IMR-90 (cell line): Measurements from ENCODE around the gene ZNF765. TPM values are rescaled to one million over a fixed set of nuclear protein-coding genes. Genes with fewer than 3 reads are reported as not detected.

Source experiments
- ATAC-seq: fragments of 200-7000 bp; cut with Tn5 transposase; 2 replicates; pipeline ENCODE4 v1.9.1; 2020; ENCODE audit warnings: low read depth, mild to moderate bottlenecking, moderate library complexity
- BruUV-seq: library from RNA; stranded (reverse); fragments of 400-500 nt; replicated peaks from 2 replicates; lab custom pipeline; 2021; lab: Mats Ljungman, UMichigan
- CTCF ChIA-PET: fragments of 300-600 bp; formaldehyde crosslinking; extraction: SDS; loops from one replicate; lab custom pipeline; 2021; ENCODE audit warnings: antibody characterized with exemption; lab: Yijun Ruan, JAX
- POLR2A ChIA-PET: fragments of 300-600 bp; sonication (Branson Sonifier 250); formaldehyde crosslinking; loops from one replicate; lab custom pipeline; 2022; ENCODE audit warnings: antibody characterized with exemption; ENCODE audit not compliant: unreplicated experiment; lab: Charles Lee
- DNase-seq: peaks from one replicate; pipeline ENCODE4 v3.0.0; 2013
- H2AFZ ChIP-seq: replicated peaks from 2 replicates; pipeline ENCODE3; 2013; ENCODE audit warnings: low read length, mild to moderate bottlenecking; ENCODE audit not compliant: poor library complexity
- H2AK5ac ChIP-seq: 2 replicates; pipeline ENCODE4 v1.6.1; 2013; ENCODE audit warnings: low read depth, low read length, inconsistent platforms
- H2AK9ac ChIP-seq: replicated peaks from 2 replicates; pipeline ENCODE3; 2013; ENCODE audit warnings: mild to moderate bottlenecking, low read depth, low read length, moderate library complexity; ENCODE audit not compliant: poor library complexity
- H2BK120ac ChIP-seq: 2 replicates; pipeline ENCODE4 v1.6.1; 2013; ENCODE audit warnings: low read depth, low read length, inconsistent platforms
- H2BK15ac ChIP-seq: 3 replicates; pipeline ENCODE4 v1.6.1; 2013; ENCODE audit warnings: low read depth, low read length, inconsistent platforms
- H2BK20ac ChIP-seq: 2 replicates; pipeline ENCODE4 v1.6.1; 2013; ENCODE audit warnings: low read depth, mild to moderate bottlenecking, inconsistent platforms, low read length, moderate library complexity
- H2BK5ac ChIP-seq: 2 replicates; pipeline ENCODE4 v1.6.1; 2013; ENCODE audit warnings: mild to moderate bottlenecking, low read depth, low read length, inconsistent platforms; ENCODE audit not compliant: poor library complexity, severe bottlenecking
- H3K14ac ChIP-seq: replicated peaks from 2 replicates; pipeline ENCODE4 v1.6.1; 2013; ENCODE audit warnings: low read depth, low read length, inconsistent platforms
- H3K18ac ChIP-seq: 2 replicates; pipeline ENCODE4 v1.6.1; 2013; ENCODE audit warnings: low read depth, low read length, control low read depth
- H3K23ac ChIP-seq: 2 replicates; pipeline ENCODE4 v1.6.1; 2013; ENCODE audit warnings: low read depth, low read length, inconsistent platforms
- H3K27ac ChIP-seq: 2 replicates; pipeline ENCODE4 v1.5.1; 2013; ENCODE audit warnings: mild to moderate bottlenecking, control low read depth, low read length; ENCODE audit not compliant: insufficient read depth
- H3K27me3 ChIP-seq: 2 replicates; pipeline ENCODE4 v1.6.1; 2013; ENCODE audit warnings: low read length; ENCODE audit not compliant: control insufficient read depth, insufficient read depth
- H3K36me3 ChIP-seq: 2 replicates; pipeline ENCODE4 v1.6.1; 2013; ENCODE audit warnings: low read length, mixed read lengths; ENCODE audit not compliant: control insufficient read depth, insufficient read depth
- H3K4ac ChIP-seq: 2 replicates; pipeline ENCODE4 v1.6.1; 2013; ENCODE audit warnings: low read depth, low read length, inconsistent platforms
- H3K4me1 ChIP-seq: 2 replicates; pipeline ENCODE4 v1.6.1; 2013; ENCODE audit warnings: low read length, mixed read lengths; ENCODE audit not compliant: control insufficient read depth, insufficient read depth
- H3K4me2 ChIP-seq: 2 replicates; pipeline ENCODE4 v1.6.1; 2013; ENCODE audit warnings: low read depth, mild to moderate bottlenecking, control low read depth, low read length, moderate library complexity
- H3K4me3 ChIP-seq: 2 replicates; pipeline ENCODE4 v1.5.1; 2013; ENCODE audit warnings: low read depth, mild to moderate bottlenecking, control low read depth, low read length, moderate library complexity; ENCODE audit not compliant: insufficient read depth
- H3K56ac ChIP-seq: 2 replicates; pipeline ENCODE4 v1.6.1; 2013; ENCODE audit warnings: low read length, inconsistent platforms; ENCODE audit not compliant: insufficient read depth; ENCODE audit errors: extremely low read depth
- H3K79me1 ChIP-seq, 2 experiments: 2 replicates each; pipeline ENCODE4 v1.6.1; 2013; ENCODE audit warnings: low read length in 2 of 2, inconsistent platforms in 1 of 2, low read depth in 1 of 2
- H3K9ac ChIP-seq: 2 replicates; pipeline ENCODE4 v1.6.1; 2013; ENCODE audit warnings: low read depth, low read length, control low read depth
- H3K9me1 ChIP-seq: 2 replicates; pipeline ENCODE4 v1.6.1; 2013; ENCODE audit warnings: low read length, inconsistent platforms; ENCODE audit not compliant: insufficient read depth
- H3K9me3 ChIP-seq: 2 replicates; pipeline ENCODE4 v1.6.1; 2013; ENCODE audit warnings: low read length; ENCODE audit not compliant: control insufficient read depth, insufficient read depth
- H4K20me1 ChIP-seq: 2 replicates; pipeline ENCODE4 v1.6.1; 2013; ENCODE audit warnings: low read length, inconsistent platforms; ENCODE audit not compliant: insufficient read depth
- H4K5ac ChIP-seq: 2 replicates; pipeline ENCODE4 v1.6.1; 2013; ENCODE audit warnings: mild to moderate bottlenecking, low read depth, low read length, control low read depth
- H4K8ac ChIP-seq, 2 experiments: 2 replicates each; pipeline ENCODE4 v1.6.1; 2013; ENCODE audit warnings: low read depth in 2 of 2, low read length in 2 of 2, control low read depth in 1 of 2, inconsistent platforms in 1 of 2
- H4K91ac ChIP-seq: 2 replicates; pipeline ENCODE4 v1.6.1; 2013; ENCODE audit warnings: low read depth, low read length, inconsistent platforms; ENCODE audit not compliant: insufficient read depth
- BHLHE40 ChIP-seq: fragments of 150-350 bp; IDR thresholded peaks from 2 replicates; pipeline ENCODE4 v1.6.1; 2016; ENCODE audit warnings: mild to moderate bottlenecking, low read depth, low read length
- CEBPB ChIP-seq: IDR thresholded peaks from 2 replicates; pipeline ENCODE4 v1.6.1; 2012; ENCODE audit warnings: low read depth, low read length, improper control_type of control experiment
- CHD1 ChIP-seq: IDR thresholded peaks from 2 replicates; pipeline ENCODE4 v1.6.1; 2012; ENCODE audit warnings: low read depth, low read length, improper control_type of control experiment
- FOS ChIP-seq: fragments of 150-350 bp; IDR thresholded peaks from 2 replicates; pipeline ENCODE4 v1.6.1; 2016; ENCODE audit warnings: low read depth, low read length
- MAFK ChIP-seq: IDR thresholded peaks from 2 replicates; pipeline ENCODE4 v1.6.1; 2012; ENCODE audit warnings: low read depth, low read length, improper control_type of control experiment
- POLR2A ChIP-seq: IDR thresholded peaks from 2 replicates; pipeline ENCODE4 v1.6.1; 2012; ENCODE audit warnings: mild to moderate bottlenecking, low read depth, low read length
- RAD21 ChIP-seq: IDR thresholded peaks from 2 replicates; pipeline ENCODE4 v1.6.1; 2012; ENCODE audit warnings: low read length, improper control_type of control experiment
- RCOR1 ChIP-seq: IDR thresholded peaks from 2 replicates; pipeline ENCODE4 v1.6.1; 2012; ENCODE audit warnings: mild to moderate bottlenecking, low read length, improper control_type of control experiment; ENCODE audit not compliant: insufficient replicate concordance
- SMC3 ChIP-seq: fragments of 150-350 bp; IDR thresholded peaks from 2 replicates; pipeline ENCODE4 v1.6.1; 2016; ENCODE audit warnings: low read depth, mild to moderate bottlenecking, antibody characterized with exemption, low read length, moderate library complexity
- WGBS, 2 experiments: methylation state at CpG; one replicate each; pipeline versions ENCODE4 v1.1.5 to v1.1.7; 2013; ENCODE audit warnings: missing lambda C conversion rate in 2 of 2; ENCODE audit not compliant: insufficient read length in 1 of 2; ENCODE audit errors: extremely low coverage in 2 of 2; 5-methylcytosine and 5-hydroxymethylcytosine counted together
- dilution Hi-C: fragments of 300-500 bp; cut with HindIII; formaldehyde crosslinking; loops from one replicate; pipeline ENCODE4 v1.14.3; 2018; ENCODE audit warnings: low sequenced_read_pairs; ENCODE audit not compliant: unreplicated experiment
- in situ Hi-C: fragments of 300-500 bp; cut with MboI; formaldehyde crosslinking; loops from 3 replicates; pipeline ENCODE4 v1.14.3; 2019; ENCODE audit warnings: low sequenced_read_pairs, inconsistent platforms, mixed read lengths
- intact Hi-C: fragments of 100-400 bp; cut with micrococcal nuclease; formaldehyde crosslinking; loops from 2 replicates; pipeline ENCODE4 v1.10.0; 2022
- polyA plus RNA-seq, 3 experiments: library from polyadenylated mRNA; depleted of rRNA; stranded (reverse); fragments of >200 nt; gene quantifications; 2 replicates each; pipeline ENCODE4 v1.2.3, GENCODE V29; 2012; ENCODE audit warnings: low replicate concordance in 1 of 3
- total RNA-seq: library from RNA; depleted of rRNA; stranded (reverse); fragments of >200 nt; gene quantifications from 2 replicates; pipeline ENCODE4 v1.2.3, GENCODE V29; 2012
- TF ChIP-seq, protein P1 (sequence below): conservative IDR thresholded peaks from 2 replicates; pipeline ENCODE4 v1.5.1; 2012; ENCODE audit warnings: mild to moderate bottlenecking, low read depth, low read length, improper control_type of control experiment
- TF ChIP-seq, protein P2 (sequence below): fragments of 150-350 bp; IDR thresholded peaks from 2 replicates; pipeline ENCODE4 v1.6.1; 2016; ENCODE audit warnings: low read depth, mild to moderate bottlenecking, low read length, moderate library complexity, borderline replicate concordance
- TF ChIP-seq, protein P3 (sequence below): fragments of 150-350 bp; IDR thresholded peaks from 2 replicates; pipeline ENCODE4 v1.6.1; 2017; ENCODE audit warnings: mild to moderate bottlenecking, antibody characterized with exemption, low read length, low read depth

Gene ZNF765
- total and polyA plus RNA-seq, 2 of the 4 experiments (the other 2 are of a cell fraction), result 2.3 to 18.1 TPM

DNA sequence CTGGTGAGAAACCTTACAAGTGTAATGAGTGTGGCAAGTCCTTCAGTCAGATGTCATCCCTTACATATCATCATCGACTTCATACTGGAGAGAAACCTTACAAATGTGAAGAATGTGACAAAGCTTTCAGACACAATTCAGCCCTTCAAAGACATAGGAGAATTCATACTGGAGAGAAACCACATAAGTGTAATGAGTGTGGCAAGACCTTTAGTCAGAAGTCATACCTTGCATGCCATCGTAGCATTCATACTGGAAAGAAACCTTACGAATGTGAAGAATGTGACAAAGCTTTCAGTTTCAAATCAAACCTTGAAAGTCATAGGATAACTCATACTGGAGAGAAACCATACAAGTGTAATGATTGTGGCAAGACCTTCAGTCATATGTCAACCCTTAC lies 13.6 kb upstream of the ZNF765 start:
- H3K18ac ChIP-seq, result no peak overlapping the region
- no peak overlapping the region for H3K14ac ChIP-seq
- no peak overlapping the region for H4K8ac ChIP-seq
- H2AFZ ChIP-seq, result no peak overlapping the region
- no peak overlapping the region for H2BK15ac ChIP-seq
- ATAC-seq (no peak), DNase-seq (no peak)
- CTCF ChIA-PET, result no interaction called here
- no peak overlapping the region for H2BK20ac ChIP-seq
- no peak overlapping the region for H4K91ac ChIP-seq
- TF ChIP-seq, protein P1, sequence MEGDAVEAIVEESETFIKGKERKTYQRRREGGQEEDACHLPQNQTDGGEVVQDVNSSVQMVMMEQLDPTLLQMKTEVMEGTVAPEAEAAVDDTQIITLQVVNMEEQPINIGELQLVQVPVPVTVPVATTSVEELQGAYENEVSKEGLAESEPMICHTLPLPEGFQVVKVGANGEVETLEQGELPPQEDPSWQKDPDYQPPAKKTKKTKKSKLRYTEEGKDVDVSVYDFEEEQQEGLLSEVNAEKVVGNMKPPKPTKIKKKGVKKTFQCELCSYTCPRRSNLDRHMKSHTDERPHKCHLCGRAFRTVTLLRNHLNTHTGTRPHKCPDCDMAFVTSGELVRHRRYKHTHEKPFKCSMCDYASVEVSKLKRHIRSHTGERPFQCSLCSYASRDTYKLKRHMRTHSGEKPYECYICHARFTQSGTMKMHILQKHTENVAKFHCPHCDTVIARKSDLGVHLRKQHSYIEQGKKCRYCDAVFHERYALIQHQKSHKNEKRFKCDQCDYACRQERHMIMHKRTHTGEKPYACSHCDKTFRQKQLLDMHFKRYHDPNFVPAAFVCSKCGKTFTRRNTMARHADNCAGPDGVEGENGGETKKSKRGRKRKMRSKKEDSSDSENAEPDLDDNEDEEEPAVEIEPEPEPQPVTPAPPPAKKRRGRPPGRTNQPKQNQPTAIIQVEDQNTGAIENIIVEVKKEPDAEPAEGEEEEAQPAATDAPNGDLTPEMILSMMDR, result no peak
- TF ChIP-seq CEBPB (no peak), BHLHE40 (no peak), RCOR1 (no peak), POLR2A (no peak), FOS (no peak), RAD21 (no peak), CHD1 (no peak), SMC3 (no peak), MAFK (no peak)
- TF ChIP-seq, protein P2, sequence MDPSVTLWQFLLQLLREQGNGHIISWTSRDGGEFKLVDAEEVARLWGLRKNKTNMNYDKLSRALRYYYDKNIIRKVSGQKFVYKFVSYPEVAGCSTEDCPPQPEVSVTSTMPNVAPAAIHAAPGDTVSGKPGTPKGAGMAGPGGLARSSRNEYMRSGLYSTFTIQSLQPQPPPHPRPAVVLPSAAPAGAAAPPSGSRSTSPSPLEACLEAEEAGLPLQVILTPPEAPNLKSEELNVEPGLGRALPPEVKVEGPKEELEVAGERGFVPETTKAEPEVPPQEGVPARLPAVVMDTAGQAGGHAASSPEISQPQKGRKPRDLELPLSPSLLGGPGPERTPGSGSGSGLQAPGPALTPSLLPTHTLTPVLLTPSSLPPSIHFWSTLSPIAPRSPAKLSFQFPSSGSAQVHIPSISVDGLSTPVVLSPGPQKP, result no peak
- TF ChIP-seq, protein P3, sequence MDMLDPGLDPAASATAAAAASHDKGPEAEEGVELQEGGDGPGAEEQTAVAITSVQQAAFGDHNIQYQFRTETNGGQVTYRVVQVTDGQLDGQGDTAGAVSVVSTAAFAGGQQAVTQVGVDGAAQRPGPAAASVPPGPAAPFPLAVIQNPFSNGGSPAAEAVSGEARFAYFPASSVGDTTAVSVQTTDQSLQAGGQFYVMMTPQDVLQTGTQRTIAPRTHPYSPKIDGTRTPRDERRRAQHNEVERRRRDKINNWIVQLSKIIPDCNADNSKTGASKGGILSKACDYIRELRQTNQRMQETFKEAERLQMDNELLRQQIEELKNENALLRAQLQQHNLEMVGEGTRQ, result no peak
- H3K79me1 ChIP-seq, result no peaks in the 10 kb centered on the region; a peak in 1 of 4 replicates
- H2BK120ac ChIP-seq, result no peak overlapping the region
- 60% methylated on average over 1 of the region's 3 CpGs; no CpG with 5 or more reads in 1 of the 2 experiments for WGBS, 2 experiments
- no peaks in the 10 kb centered on the region for H3K4me1 ChIP-seq
- H2AK5ac ChIP-seq, result no peak overlapping the region
- POLR2A ChIA-PET, result no interaction called here
- H3K9ac ChIP-seq, result no peak overlapping the region
- peaks cover 8% of the 10 kb centered on the region; the same call in 1 of the 2 replicates for H3K36me3 ChIP-seq
- H2AK9ac ChIP-seq, result no peak overlapping the region
- in situ Hi-C loops (no loop called here), dilution Hi-C loops (no loop called here), intact Hi-C loops (no loop called here)
- no peaks in the 10 kb centered on the region for H3K9me1 ChIP-seq
- no peaks in the 10 kb centered on the region for H3K27me3 ChIP-seq
- no TSS peak for BruUV-seq
- no peak overlapping the region for H3K27ac ChIP-seq
- H3K4me2 ChIP-seq, result no peak overlapping the region
- no peak overlapping the region for H2BK5ac ChIP-seq
- H4K5ac ChIP-seq, result no peak overlapping the region
- no peaks in the 10 kb centered on the region for H4K20me1 ChIP-seq
- H3K9me3 ChIP-seq, result peaks cover 23% of the 10 kb centered on the region
- no peak overlapping the region for H3K4ac ChIP-seq
- H3K4me3 ChIP-seq, result no peak overlapping the region
- no peak overlapping the region for H3K56ac ChIP-seq
- no peak overlapping the region for H3K23ac ChIP-seq
